Prostate gland (tissue), 2 donors: ENCODE measurements around the gene LMCD1.

Source experiments
- CTCF ChIP-seq, 4 experiments: fragments of 200-600 bp in 2 of 4; fragments of 450-650 bp in 2 of 4; sonication (generic) in 2 of 4; IDR thresholded peaks; 1 replicate in 3 of 4; 2 replicates in 1 of 4; pipeline ENCODE4 v1.5.1; 2016 to 2019; ENCODE audit warnings: antibody characterized with exemption in 4 of 4, mild to moderate bottlenecking in 2 of 4, moderate library complexity in 2 of 4
- POLR2AphosphoS5 ChIP-seq: sonication (generic); formaldehyde crosslinking; IDR thresholded peaks from one replicate; pipeline ENCODE4 v1.6.1; 2017; ENCODE audit warnings: antibody characterized with exemption

- TF ChIP-seq POLR2AphosphoS5: no peak
- no peak for TF ChIP-seq CTCF (IDR thresholded peaks at IDR 0.05)
Measured at GRCh38 chr3:8563146-8563545, 61.5 kb downstream of the LMCD1 start.
